ENCODE data around the gene PRSS22.

PRSS22 gene

DNA sequence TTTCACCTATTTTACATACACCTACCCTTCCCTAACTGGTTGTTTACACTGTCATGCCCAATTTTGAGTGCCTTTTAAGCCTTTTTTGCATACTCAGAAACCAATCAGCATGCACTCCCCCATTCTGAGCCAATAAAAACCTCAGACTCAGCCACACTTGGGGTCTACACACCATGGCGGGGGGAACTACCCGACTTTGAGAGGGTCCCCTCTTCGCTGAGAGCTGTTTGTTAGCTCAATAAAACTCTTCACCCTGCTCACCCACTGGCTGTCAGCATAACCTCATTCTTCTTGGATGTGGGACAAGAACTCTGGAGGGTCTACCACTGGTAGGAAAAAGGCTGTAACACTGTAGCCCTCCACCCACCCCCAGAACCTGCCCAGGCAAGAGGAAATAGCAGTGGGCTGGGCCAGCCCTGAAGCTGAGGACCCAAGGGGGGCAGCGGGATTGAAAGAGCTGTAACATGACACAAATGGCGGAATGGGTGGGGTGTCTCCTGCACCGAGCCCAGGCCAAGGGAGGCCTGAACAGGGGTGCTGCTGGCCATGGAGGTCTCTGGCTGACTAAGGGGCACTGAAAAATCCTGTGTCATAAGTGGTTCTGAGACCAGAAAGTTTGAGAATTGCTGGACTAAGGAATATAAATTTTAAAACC is 22.0 kb upstream of the PRSS22 start:
- DNase-seq: no peak

DNA sequence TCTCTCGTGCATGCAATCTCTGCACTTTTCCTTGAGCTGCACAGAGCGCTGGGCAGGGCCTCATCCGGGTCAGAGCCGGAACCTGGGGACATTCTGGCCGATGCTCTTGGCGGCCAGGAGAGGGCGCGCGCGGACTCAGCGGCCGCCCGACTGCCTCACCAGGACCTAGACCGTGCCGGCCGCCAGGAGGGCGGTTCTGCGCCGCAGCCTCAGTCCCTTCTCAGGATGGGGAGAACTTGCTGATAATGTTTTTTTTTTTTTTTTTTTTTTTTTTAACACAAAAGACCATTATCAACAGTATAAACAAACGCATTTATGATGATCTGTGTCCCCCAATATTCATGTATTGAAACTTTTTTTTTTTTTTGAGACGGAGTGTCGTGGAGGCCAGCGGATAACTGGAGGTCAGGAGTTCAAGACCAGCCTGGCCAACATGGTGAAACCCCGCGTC is 17.0 kb upstream of the PRSS22 start:
- peak; percentile 29 for DNase-seq

DNA sequence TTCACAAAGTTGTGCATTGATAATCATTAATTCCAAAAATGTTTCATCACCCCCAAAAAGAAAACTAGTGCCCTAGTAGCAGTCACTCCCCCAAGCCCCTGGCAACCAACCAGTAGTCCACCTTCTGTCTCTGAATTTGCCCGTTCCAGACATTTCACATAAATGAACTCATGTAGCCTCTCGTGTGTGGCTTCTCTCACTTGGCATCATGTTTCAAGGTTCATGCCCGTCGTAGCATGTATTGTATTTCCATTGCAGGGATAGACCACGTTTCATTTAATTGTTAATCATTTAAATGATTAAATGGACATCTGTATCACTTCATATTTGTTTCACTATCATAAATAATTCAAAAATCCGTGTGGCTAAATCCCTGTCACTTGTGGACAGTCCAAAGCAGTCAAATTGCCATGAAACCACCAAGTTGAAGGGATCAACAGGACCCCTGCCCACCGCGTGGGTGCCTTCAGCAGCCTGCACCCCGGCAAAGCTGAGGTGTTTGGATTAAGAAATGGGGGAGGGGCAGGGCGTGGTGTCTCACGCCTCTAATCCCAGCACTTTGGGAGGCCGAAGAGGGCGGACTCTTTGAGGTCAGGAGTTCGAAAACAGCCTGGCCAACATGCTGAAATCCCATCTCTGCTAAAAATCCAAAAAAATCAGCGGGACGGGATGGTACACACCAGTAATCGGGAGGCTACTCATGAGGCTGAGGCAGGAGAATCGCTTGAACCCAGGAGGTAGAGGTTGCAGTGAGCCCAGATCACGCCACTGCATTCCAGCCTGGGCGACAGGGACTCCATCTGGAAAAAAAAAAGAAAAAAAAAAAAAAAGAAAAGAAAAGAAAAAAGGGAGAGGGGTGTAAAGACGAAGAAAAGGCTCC is 16.3 kb upstream of the PRSS22 start:
- no peak for DNase-seq

DNA sequence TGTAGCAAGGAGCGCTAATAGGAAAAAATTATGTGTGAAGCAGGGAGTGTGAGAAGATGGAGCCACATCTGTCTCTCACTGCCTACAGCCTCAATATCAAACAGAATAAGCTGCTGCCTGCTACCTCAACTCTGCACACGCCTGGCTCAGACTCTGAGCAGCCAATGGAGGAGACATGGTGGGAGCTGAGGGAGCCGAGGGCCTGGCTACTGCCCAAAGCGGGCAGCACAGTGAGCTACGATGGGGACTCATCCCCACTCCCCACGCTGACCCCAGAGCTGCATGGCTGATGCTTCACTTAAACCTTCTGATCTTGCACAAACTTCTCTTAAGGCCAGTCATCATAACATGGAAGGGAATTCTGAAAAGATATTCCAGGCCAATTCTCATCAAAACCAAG is 14.0 kb upstream of the PRSS22 start:
- no peak for DNase-seq

DNA sequence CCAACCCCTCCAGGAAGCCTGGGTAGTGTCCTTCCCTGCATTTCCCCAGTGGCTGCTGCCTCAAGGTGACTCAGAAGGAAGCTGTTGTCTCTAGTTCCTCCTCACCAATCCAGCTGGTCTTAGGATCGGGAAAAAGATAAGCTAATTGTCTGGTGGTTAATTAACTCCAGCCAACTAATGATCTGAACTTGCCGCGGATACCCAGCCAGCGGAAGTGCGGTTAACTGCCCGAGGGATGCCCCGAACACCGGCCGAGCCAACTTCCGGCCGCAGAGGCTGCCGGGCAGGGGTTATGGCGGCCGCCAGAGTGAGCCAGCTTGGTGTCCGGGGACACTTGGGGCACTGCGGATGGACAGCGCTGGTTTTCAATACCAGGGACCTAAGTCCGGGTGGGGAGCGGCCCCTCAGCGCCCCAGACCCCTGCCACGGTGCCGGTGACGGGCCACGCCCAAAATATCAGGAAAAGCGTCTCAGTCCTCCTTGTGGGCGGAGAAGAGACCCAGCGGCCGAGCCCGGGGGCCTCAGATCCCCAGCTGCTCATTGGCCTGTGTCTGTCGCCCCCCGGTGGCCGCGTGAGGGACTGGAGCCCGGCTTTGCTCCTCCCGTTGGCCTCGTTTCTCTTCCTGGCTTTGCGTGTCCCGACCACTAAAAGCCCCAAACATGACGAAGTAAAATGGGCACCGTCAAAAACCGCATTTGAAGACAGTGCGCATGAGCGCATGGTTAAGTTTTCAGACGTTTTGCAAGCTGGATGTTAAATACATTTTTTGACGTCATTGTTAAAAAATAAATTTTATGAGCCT is 10.2 kb upstream of the PRSS22 start:
- DNase-seq: peak; percentile 74

DNA sequence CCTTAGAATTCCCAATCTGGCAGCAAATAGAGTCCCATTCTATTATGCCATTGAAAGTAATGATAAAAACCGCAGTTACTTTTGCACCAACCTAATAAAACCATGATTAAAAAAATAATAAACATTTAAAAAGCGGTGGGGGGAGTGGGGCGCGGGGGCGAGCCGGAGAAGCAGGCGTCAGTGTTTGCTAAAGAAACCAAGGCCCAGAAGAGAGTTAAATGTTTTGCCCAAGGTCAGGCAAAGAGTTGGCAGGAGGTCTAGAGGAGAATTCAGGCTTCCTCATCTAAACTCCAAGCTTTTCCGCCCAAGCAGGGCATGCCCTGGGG is 9.7 kb upstream of the PRSS22 start:
- no peak for DNase-seq

DNA sequence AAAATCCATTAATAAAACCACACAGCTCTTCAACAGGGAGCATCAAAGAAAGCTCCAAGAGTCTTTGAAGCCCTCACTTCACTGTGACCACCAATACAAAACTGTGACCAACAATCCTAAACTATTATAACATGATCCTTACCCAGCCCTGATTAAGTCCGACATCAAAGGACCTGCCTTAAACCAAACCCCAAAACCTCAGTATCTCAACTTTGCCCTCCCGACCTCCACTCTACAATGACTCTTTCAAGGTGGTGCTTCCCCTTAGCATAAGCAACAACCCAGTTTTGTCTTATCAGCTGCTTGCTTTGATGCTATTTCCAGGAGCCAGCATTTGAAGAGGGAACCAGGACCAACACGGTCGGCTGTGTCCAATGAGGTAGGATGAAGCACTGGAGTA is 8.5 kb upstream of the PRSS22 start:
- no peak for DNase-seq

DNA sequence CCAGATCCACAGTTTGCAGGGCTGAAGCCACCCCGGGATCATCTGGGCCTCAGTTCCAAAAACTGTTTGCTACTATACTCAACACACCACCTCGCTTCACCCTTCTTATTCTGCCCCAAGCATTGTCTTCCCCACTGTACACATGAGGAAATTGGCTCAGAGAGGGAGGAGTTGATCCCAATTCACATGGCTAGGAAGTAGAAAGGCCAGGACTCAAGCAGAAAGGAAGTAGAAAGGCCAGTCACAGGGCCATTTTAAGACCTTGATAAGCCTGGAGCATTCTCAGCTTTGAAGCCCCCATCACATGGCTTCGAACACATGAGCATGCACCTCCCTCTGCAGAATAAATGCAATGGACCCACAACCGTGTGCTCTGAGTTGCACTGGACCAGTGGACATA is 7.7 kb upstream of the PRSS22 start:
- no peak for DNase-seq

DNA sequence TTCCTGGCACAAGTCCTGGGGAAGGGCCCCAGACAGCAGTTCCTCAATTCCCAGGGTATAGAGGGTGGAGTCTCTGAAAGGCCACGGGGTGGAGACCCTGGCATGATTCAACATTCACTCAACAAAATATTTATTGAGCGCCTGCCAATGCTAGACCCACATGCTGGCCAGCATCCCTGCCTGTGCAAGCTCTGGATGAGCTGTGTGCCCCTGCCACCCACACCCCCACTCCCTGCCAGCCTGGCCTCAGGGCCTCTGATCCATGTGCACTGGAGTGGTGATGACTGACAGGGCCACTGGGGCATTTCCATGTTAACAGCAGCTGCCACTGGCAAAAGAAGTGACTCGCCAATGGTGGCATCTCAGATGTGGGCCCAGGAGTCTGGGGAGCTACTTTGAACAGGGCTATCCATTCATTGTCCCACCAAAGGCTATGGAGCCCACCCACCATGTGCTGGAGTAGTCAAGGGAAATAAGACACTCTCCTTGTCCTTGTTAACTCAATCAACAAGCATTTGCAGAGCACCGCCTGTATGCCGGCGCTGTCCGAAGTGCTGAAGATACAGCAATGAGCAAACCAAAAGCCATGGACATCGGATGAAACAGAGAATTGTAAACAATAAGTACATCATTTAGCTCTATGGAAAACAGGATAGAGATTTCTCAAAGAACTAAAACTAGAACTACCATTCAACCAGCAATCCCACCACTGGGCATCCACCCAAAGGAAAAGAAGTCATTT is 3.0 kb upstream of the PRSS22 start:
- DNase-seq: no peak

DNA sequence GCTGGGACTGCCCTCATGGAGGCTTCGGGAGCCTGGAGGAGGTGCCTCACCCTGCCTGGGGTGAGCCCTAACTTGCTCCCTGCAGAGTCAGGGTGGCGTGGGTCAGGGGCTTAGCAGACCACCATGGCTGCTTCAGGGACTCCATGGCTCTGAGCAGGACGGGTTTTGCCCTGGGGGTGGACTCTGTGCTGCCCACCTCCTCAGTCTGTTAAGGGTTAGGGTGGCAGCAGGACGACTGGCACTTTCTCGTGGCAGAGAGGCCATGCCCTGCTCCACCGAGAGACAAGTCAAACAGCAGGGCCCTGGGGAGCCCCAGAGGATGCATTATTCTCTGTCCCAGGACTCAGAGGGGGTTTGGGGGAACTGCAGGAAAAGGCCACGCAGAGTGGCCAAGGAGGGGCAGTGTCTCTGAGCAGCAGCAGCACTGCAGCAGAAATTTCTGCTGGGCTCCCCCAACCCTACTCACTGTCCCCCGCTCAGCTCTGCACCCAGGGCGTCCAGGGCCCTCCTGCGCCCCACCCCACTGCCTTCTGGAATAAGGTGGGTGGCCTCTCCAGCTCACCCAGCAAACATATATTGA is 1.8 kb upstream of the PRSS22 start:
- DNase-seq: no peak

DNA sequence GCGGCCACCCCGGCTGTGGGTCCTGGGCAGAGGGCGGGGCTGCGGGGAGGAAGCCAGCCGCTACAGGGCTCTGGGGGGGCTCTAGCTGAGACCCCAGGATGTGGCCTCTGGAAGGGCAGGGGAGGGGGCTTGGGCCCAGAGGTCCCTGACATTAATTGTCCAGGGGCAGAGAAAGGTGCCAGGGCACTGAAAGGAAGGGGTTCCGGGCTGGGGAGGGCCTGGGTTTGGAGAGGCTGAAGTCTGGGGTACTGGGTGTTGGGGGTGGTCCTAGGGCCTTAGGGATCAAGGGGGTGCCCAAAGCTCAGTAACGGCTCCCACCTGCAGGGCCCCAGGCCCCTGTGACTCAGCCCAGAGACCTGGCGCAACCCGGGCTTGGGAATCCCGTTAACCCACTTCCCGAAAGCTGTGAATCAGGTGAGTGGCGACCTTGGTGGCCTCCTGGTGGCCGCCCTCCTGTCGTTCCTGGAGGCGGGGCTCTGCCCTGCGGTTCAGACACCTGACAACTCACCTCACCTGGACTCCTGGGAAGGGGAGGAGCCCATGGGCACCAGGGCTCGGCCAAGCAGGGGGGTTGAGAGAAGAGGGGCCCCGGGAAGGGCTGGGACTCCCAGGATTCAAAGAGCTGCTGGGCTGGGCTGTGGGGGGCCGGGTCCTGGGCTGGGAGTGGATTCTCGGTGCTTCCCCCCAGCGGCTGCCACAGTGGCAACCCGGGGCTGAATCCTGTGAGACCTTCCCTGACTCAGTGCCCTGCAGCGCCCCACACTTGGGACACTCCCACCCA is 465 bp upstream of the PRSS22 start:
- DNase-seq: peak; percentile 79

DNA sequence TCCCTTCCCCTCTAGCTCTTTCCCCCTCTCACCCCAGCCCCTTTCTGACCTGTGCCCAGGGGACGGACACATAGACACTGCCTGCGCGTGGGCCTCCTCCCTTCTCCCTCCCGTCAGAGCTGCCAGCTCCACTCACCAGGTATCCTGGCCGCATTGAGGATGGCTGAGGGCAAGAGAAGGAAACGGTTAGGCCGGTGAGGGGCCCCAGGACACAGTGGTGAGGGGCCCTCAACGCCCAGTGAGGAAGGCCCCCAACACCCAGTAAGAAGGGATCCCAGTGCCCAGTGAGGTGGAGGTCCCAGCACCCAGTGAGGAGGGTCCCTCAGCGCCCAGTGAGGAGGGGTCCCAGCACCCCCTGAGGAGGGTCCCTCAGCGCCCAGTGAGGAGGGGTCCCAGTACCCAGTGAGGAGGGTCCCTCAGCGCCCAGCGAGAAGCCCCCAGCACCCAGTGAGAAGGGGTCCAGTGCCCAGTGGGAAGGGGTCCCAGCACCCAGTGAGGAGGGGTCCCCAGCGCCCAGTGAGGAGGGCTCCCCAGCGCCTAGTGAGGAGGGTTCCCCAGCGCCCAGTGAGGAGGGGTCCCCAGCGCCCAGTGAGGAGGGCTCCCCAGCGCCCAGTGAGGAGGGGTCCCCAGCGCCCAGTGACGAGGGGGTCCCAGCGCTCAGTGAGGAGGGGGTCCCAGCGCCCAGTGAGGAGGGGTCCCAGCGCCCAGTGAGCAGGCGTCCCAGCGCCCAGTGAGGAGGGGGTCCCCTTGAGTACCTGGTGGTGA is 1.1 kb downstream of the PRSS22 start:
- DNase-seq: no peak

DNA sequence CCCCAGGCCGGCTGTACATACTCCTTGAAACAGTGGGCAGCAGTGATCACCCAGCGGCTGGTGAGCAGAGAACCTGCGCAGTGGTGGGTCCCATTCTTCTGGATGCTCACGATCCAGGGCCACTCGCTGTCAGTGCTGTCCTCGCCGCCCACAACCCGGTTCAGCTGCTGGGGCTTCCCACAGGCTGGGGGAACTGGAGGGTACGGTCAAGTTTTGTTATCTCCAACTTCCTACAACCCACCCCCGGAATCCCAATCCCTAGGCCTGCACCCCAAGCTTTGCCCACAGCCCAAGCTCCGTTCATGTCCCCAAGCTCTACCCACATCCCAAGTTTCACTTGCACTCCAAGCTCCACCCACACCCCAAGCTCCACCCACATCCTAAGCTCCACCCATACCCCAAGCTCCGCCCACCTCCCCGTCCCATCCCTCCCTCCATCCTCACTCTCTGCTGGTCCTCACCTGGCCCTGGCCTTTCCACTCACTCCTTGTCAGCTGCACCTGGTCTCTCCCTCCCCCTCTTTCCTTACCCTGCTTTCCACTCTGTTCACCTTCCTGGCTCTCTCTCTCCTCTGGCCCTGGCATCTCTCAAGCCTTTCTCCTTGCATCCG is 1.8 kb downstream of the PRSS22 start:
- DNase-seq: no peak

DNA sequence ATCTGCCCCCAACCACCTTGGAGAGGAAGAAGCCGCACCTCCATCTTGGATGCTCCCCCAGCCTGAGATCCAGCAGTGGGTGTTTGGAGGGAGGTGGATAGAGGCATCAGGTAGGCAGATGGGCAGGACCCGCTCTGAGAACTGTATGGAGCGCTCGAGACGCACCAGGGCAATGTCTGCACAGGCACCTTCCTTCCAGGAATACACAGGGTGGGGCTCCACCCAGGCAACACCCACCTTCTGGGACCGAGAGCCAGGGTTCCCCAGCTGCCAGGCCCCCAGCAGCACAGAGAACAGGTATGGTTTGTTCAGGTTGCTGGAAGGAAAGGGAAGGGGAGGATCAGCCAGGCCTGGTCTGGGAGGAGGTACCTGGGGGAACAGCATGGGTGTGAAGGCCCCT is 2.4 kb downstream of the PRSS22 start:
- DNase-seq: no peak

DNA sequence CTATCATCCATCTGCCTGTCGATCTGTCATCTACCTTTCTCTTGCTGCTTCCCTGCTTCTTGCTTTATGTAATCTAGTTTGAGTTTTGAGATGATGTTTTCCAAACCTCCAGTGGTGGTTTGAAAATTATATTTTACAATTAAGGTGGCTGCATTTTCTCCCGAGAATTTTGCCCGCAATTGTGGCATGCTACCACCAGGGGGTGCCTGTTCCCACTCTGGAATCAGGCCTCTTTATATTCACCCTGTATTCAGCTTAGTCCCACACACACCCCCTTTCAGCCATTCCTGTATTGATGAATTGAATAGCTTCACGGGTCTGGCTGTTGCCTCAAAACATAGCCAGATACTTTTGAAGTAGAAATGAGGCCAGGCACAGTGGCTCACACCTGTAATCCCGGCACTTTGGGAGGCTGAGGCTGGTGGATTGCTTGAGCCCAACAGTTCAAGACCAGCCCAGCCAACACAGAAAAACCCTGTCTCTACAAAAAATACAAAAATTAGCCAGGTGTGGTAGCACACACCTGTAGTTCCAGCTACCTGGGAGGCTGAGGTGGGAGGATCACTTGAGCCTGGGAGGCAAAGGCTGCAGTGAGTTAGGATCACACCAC is 3.2 kb downstream of the PRSS22 start:
- no peak for DNase-seq

DNA sequence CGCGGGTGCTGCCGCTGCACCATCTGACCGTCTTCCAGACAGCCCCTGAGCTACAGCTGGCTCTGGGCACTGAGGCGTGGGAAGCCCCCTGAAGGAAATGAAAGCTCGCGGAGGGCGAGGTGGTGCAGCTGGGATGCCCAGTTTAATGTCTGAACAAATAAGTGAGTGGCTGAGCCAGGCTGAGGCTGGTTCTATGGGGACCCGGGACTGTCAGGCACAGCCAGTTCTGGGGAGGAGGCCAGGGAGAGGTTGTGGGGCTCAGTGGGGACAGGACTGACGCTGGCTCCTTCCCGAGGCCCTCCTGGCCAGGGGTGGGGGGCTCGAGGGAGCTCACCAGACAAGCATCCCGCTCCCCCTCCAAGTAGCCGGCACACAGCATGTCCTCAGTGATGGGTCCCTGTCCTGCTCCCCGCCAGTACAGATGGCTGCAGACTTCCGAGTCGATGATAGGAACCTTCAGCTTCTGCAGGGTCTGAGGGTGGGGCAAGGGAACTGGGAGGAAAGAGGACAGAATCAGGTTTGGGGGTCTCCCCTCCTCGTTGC is 4.4 kb downstream of the PRSS22 start:
- DNase-seq: no peak

DNA sequence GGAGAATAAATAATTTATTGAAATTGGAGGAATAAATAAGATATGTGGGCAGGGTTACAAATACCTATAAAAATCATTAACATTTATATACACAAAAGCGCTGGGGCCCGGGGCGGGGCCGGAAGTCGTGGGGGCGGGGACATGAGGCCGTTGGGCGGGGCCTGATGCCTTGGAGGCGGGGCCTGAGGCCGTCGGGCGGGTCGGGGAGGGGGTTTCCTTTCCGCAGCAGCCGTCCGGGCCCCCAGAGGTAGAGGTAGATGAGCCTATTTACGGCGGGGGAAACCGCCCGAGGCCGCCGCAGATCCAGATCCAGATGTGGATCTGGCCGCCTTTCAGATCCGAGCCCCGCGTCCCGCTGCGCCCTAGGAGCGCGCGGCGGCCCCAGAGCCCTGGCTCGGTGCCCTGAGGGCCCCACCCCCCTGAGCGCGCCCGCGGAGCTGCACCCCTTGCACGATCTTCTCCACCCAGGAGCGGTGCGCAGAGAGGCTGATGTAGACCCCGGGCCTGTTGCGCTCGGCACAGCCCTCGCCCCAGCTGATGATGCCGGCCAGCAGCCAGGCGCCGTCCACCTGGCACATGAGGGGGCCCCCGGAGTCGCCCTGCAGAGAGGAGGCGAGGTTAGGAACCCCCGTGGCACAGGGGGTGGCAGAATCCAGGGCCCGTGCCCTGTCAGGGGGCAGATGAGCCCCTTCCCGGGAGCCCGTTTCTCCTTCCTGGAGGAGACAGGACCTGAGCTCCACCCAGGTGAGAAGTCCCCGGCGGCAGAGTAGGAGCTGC is 5.1 kb downstream of the PRSS22 start:
- DNase-seq: no peak

DNA sequence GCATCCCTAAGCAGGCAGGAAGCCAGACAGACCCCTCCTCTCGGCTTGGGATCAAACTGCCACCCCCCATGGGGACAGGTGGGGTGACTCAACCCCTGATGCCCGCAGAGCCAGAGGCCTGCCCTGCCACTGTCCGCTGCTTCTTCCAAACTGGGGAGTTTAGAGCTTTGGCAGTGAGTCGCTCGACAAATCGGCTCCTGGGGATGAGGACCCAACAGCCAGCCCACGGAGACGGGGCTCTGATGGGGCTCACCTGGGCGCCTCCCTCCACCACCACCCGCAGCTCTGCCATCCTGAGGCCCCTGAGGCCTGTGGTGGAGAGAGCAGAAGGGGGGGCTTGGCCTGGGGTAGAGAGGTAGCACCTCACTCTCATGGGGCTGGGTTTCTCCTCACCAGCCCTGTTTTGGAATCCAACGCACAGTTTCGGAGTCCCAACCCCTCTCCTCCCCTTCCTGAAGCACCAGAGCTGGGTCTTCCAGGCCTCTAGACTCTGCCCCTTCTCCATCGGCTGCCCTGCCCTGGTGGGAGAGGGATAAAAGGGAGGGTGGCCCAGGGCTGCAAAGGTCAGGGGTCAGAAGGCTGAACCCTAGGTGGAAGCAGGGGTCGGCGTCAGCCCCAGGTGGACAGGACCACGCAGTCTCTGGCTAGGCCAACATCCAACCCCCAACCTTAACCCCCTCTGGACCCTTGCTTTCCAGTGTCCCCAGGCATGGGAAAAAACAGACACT is 5.8 kb downstream of the PRSS22 start:
- no peak for DNase-seq

Measured in DMS153 (cell line).